GM19238 (cell line): Measurements from ENCODE around the gene JOSD2.

Experiments used
- DNase-seq: peaks from one replicate; pipeline ENCODE4 v3.0.0; 2011; ENCODE audit warnings: low spot score; ENCODE audit not compliant: insufficient read length

The JOSD2 gene

DNA sequence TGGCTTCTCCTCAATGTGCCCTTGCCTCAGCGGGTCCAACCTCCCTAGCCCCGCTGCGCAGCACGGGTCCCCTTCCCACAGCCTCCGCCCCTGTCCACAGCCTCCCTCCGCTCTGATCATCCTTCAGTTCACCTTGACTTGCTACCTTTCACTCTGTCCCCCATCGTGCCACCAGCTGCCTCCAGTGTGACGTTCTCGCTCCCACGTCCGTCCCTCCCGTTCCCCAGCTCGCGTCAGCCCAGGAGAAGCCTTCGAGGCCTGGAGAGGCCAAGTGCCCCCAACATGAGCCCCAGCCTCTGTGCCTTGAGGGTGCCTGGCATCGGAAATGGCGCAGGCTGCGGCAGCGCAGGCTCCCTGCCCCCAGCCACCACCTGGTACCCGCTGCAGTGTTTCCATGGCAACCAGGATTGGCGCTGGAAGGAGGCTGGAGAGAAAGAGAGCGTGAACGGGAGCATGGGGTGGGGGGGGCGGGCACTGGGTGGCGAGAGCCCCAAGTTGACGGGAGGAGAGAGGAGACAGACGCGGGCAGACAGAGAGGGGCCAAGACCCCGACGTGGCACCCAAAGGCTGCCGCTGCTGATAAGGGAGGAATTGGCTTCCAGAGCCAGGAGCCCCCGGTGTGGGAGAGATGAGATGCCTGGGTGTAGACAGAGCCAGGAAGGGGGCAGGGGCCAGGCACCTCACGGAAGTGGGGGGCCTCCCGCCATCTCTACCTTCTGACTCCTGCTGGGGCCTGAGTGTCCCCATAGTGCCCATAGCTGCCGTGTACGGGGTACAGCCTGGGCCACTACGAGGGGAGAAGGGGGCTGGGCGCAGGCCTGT lies 3.6 kb upstream of the JOSD2 start:
- DNase-seq, result no peak

DNA sequence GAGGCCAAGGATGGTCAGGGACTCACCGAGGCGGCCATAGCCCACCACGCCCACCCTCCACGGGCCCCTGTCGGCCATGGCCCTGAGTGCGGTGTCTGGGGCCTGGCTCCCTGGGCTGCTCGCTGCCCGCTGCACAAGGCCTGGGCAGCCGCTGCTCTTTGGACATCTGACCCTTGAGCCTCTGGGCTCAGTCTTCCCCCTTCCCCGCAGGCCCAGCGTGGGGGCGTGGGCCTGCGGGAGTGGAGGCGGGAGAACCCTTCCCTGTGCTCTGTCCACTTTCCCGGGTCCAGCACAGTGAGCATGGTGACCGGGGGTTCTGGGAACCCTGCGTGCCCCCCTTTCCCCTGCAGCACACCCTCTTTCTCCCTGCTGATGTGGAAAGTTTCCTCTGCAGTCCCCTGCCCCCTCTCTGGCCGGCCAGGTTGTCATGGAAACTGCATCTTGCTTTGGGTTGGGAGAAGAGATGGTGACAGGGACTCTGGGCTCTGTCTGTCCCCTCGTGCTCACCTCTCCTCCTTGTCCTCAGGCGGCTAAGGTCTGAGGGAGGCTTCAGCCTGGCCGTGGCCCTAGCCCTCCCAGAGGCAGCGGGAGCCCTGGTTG lies 2.9 kb upstream of the JOSD2 start, which contains the start of gene ASPDH:
Gene ASPDH (minus strand): TSS at position 168 of the 600 bp plus-strand sequence. CDS start 90 bp downstream, at position 78.
- no peak for DNase-seq

DNA sequence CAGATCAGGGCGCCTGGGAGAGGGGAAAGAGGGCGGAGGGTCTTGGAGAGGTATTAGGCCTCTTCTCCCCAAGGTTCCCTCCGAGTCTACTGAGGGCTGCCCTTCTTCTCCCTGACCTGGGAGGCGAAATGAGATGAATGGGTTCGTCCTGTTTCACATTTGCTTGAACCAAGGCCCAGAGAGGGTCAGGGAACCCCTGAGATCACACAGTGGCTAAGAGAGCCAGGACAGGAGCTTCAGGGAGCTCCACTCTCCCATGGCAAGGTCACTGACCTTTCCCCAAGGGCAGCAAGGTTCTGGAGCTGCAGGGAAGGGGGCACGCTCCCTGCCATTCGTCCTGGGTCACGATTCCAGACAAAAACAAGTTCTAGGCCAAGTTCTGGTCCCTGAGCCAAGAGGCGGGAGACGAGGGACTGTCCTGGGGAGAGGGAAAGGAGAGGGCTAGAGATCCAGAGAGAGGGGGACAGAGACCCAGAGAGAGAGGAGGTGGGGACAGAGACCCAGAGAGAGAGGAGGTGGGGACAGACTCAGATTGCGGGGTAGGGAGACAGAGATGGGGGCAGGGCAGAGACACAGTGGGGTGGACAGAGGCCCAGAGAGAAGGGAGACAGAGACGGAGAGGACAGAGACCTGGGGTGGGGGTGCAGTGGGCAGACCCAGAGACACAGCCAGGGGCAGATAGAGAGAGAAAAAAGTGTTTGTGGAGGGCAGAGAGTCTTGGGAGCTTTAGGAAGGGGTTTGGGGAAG lies 2.2 kb upstream of the JOSD2 start:
- no peak for DNase-seq

DNA sequence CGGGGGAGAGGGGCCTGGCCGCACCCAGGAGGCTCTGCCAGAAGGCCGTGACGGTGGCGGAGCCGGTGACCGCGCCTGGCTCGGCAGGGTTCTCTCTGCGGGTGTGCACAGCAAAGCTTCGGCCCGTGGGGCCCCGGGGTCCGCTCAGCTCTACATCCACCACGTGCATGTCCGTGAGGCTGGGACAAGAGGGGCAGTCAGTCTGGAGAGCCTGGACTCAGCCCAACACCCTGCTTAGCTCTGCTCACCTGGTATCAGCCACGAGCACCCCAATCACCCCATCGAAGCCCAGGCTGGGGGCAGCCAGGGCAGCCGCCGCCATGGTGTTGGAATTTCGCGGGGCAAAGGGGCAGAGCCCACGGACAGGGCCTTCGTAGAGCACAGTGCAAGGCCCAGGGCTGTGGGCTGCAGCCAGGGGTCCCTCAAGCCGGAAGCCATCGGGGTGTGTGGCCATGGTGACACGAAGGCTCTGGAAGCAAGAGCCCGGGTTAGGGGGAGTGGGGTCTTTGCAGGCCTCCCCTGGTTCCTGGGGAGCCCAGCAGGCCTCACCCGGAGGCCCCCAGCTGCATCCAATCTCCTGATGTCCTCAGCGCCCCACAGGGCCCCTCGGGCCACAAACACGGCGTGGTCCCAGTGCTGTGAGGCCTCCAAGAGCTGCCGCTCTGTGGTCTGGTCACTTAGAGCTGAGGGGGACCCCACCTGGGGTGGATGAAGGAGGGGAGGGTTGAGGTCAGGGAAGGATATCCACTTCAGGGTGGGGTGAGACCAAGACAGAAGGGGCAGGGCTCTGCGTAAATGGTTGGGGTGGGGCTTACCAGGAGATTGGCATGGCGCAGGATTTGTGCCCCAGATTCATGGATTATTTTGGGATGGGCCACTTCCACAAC lies 1.4 kb upstream of the JOSD2 start:
- DNase-seq, result no peak

DNA sequence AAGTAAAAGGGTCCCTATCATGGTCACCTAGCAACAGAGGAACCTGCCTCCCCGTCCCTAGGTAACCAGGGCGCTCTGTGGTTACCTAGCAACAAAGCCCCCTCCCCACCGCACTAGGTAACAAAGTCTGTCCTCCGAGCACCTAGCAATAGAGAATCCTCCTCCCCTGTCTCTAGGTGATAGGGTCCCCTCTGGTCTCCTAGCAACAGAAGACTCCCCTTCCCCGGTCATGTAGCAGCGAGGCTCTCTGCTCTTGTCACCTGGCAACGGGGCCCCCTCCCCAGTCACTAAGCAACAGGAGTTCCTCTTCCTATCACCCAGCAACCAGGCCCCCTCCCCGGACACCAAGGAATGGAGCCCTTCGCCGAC lies 307 bp downstream of the JOSD2 start:
- no peak for DNase-seq

DNA sequence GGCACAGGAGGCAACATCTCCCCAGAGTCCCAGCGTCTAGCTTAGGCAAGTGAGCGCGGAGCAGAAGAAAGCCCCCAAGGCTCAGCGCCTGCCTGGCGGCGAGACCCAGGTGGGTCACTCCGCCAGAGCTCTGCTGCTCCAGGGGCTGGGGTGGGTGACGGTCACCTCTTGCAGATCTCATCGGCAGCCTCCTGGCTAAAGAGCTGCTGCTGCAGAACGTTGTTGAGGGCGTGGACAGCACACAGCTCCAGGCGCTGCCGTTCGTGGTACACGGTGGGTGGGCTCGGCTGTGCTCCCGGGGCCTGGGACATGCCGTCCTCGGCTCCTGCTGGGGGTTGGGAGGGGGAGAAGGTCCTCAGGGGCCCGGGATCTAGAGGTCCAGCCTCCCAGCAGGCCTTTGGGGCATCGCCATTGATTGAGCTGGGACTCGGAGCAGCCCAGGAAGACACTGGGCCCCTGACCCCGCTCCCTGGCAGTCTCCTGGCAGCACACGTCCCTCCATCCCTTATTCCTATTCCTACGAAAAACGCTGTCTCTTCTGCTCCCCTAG lies 795 bp downstream of the JOSD2 start:
- DNase-seq, result no peak

DNA sequence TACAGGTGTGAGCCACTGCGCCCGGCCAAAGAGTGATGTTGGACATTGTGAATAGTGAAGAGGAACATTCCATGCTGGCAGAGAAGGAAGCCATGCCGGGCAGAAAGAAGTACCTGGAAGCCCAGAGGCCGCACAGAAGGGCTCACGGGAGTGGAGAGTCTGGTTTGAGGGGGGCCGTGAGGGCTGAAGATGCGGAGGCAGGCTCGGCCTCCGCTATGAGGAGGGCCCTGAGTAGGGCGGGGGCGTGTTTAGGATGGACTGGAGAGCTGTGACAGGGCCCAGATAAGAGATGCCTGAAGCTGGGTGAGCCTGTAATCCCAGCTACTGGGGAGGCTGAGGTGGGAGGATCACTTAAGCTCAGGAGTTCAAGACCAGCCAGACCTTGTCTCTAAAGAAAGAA lies 1.6 kb downstream of the JOSD2 start:
- no peak for DNase-seq

DNA sequence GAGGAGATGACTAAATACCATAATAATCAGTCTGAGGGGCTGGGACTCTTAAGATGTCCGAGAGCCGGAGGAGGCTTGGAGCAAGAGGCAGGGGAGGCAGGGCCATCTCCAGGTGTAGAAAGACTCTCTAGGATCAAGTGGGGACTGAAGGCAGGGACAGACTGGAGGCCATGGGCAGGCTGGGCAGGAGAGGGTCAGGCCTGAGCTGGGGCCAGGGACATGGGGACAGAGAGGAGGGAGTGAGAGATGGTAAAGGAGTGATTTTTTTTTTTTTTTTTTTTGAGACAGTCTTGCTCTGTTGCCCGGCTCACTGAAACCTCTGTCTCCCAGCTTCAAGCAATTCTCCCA lies 2.2 kb downstream of the JOSD2 start:
- DNase-seq, result no peak

DNA sequence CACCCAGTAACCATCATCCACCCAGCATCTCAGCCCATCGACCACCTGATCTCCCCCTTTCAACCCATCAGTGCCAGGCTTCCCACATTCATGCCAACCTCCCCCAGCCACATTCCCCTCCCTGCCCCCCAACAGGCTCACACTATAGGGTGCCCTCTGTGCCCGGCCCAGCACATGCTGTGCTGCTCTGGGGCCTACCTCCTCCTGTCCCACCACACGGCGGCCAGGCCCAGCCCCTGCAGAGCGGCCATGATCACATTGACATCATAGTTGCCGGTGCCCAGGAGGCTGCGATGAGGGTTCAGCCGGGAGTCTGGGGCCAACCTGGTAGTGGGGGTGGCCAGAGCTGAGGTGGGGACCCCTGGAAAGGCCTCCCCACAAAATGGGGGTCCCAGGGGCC lies 3.6 kb downstream of the JOSD2 start:
- DNase-seq, result no peak

DNA sequence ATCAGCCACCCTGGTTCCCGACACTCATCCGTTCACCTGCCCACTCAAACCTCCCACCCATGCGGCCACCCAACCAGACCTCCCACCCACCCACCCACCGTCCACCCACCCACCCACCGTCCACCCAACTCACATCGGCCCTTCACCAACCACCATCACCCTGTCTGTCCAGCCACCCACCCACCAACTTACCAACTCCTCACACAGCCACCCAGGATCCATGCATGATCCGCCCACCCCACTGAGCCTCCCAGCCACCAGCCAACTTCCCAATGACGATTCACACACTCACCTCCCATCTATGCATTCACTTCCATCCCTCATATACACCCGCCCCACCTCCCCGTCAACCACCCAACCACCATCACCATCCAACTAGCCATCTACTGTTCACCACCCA lies 4.3 kb downstream of the JOSD2 start:
- DNase-seq, result no peak

DNA sequence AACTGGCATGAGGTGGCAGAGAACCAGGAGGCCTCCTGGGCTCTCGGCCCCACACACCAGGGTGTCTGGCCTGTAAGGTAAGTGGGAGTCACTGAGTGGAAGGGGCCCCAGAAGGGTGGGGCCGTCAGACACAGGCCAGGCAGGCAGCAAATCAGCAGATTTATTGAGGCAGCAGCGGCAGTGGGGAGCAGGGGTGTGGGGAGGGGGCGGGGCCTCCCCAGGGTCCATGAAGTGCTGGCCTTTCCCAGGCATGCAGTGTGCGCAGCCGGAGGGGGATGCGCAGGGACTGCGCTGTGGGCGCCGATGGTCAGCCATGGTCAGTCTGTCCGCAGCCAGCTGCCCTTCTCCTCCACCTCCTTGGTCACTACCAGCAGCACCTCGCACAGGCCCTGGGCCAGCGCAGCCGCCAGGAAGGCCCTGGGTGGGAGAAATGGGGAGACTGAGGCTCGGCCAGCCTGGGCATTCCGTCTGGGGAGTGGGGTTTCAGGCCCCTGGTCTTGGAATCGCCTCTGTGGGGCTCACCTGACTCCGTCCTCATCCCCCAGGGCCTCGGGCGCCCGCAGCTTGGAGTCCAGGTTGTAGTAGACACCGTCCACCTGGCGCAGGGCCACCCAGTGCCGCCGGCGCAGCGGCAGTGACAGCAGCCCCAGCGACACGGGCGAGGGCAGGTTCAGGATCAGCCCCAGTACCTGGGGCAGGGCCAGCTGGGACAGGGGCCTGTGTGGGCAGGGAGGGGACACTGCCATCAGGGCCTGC lies 5.0 kb downstream of the JOSD2 start:
- no peak for DNase-seq

DNA sequence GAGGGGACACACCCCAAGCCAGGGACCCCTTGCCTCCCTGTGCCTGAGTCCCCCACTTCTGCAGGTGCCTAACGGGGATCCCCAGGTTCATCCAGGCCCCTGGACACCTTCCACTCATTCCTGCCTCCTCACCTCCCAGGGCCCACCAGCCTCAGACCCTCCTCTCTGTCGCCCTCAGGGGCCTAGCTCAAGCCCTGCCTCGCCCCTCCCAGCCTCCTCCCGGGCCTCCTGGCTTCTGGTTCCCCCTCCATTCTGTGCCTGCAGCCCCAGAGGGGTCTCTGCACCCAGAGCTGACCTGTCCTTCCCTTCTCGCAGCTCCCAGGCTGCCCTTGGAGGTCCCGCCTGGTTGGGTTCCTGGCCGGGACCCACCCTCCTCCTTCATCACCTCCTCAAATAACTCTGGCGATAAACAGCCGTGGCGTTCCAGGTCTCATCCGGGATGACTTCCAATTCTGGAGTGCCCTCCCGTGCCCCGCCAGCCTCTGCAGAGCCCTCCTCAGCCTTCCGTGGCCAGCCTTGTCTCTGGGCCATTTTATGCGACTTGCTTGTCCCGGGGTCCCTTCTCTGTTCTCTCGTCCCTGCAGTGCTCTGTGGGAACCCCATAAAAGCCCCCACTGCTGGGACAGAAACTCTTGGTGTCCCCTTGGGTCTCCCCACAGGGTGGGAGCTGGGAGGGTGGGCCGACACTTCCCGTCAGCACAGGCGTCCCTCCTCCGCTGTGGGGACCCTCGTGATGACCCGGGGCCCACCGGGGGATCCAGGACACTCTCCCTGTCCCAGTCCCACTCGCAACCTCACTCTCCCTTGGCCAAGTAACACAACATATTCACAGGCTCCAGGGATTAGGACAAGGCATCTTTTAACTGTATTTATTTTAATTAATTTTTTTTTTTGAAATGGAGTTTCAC lies 9.2 kb downstream of the JOSD2 start:
- no peak for DNase-seq

DNA sequence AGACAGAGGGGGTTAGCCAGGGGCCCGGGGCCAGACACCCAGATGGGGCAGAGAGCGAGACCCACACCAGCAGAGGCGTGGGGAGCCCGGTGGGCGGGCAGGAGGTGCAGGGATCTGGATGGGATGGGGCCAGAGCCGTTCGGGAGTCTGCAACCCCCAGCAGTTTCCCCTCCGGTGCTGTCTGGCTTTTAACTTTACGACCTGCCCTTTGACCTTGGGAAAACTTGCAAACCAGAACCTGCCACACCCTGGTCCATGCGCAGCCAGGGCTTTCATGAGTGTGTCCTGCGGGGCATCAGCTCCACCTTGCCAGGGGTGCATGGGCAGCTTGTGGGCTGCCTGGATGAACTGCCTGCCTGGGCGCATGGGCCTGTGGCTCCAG lies 9.8 kb downstream of the JOSD2 start:
- no peak for DNase-seq

DNA sequence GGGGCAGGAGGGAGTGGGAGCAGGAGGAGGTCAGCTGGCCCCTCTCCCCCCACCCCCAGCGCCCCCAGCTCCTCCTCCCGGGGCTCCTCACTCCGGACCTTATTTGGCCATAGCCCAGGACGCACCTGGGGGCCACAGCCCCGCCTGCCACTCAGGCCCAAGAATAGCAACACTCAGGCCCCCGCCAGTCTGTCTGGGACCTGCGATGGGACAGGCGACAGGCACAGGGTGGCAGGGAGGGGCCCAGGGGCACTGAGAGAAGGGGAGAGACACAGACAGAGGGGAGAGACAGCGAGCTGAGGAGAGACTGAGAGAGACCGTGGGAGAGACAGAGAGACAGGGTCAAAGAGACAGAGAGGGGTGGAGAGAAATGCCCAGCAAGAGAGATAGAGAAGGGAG lies 10.2 kb downstream of the JOSD2 start:
- DNase-seq, result no peak

DNA sequence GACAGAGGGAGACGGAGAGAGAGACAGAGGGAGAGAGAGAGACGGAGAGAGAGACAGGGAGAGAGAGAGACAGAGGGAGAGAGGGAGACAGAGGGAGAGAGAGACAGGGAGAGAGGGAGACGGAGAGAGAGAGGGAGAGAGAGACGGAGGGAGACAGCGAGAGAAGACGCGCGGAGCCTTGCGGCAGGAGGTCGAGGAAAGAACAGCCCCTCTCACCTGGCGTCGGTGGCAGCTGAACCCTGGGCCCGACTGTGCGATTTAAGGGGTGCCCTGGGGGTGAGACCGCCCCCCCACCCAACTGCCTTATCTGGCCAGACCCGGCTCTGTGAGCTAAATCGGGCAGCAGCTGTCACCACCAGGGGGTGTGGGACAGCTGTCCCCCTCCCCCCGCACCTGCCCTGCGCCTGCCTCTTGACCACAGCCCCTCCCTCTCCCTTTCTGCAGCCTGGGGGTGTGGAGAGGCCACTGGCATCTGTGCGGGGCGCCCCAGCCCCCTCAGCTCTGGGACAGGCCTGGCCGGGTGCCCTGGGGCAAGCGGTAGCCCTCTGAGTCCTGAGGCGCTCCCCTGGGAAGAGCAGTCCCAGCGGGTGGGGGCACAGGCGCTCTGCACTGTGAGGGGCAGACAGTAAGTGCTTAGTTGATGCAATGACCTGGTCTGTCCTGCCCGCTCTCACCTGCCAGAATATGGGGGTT lies 10.8 kb downstream of the JOSD2 start:
- no peak for DNase-seq

DNA sequence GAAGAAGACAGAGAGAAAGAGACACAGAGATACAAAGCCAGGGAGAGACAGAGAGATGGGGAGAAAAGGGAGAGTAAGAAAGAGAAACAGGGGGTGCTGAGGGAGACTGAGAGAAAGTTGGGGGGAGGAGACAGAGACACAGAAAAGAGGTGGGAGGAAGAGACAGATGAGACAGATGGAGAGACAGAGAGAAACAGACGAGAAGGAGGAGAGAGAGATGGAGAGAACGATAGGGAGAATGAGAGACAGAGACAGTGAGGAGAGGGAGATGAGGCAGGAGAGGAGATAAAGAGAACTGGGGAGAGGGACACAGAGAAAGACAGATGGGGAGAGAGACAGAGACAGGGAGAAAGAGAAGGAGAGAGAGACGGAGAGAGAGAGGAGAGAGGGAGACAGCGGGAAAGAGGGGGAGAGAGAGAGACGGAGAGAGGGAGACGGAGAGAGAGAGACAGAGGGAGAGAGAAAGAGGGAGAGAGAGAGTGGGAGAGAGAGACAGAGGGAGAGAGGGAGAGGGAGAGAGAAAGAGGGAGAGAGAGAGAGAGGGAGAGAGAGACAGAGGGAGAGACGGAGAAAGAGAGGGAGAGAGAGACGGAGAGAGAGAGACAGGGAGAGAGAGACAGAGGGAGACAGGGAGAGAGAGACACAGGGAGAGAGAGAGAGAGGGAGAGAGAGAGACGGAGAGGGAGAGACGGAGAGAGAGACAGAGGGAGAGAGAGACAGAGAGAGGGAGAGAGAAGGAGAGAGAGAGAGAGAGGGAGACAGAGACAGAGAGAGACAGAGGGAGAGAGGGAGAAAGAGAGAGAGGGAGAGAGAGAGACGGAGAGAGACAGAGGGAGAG lies 12.6 kb downstream of the JOSD2 start:
- no peak for DNase-seq

DNA sequence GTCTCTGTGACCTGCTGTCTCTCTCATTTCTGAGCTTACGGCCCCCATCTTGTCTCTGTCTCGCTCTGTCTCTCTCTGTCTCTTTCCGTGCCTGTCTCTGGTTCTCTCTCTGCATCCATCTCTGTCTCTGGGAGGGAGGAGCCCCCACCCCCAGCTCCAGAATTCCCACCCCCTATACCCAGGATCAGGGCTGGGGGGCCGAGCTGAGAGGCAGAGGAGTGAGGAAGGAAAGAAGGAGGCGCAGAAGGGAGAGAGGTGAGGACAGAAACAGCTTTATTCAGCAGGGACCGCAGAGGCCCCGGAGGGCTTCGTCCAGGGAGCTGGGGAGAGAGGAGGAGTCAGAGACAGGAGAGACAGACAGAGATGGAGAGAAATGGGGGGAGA lies 14.0 kb downstream of the JOSD2 start:
- no peak for DNase-seq
